Activated effector memory CD4-positive, alpha-beta T cell treated with Interleukin-2 at 50 U/mL for 16 hours (primary cell): ENCODE results near the gene CLIP2.

Experiments
- DNase-seq: peaks from one replicate; pipeline ENCODE4 v3.0.0-alpha.2; 2020

CLIP2 gene

GRCh38 chr7:74449809-74450397 is 160.7 kb downstream of the CLIP2 start:
- DNase-seq = peak; percentile 42

GRCh38 chr7:74452748-74453321 is 163.6 kb downstream of the CLIP2 start:
- DNase-seq = no peak

- peak; percentile 37 for DNase-seq
Measured at GRCh38 chr7:74453322-74454011, 164.3 kb downstream of the CLIP2 start, which contains the start of gene GTF2IRD1. Gene GTF2IRD1, plus strand, starts transcription at chr7:74453906. Its CDS starts 54,175 bp downstream, at chr7:74508081.

- DNase-seq = no peak
Measured at GRCh38 chr7:74454021-74454924, 165.1 kb downstream of the CLIP2 start.

- DNase-seq = no peak
Measured at GRCh38 chr7:74454925-74455288, 165.7 kb downstream of the CLIP2 start.

- DNase-seq = no peak
Measured at GRCh38 chr7:74455291-74455804, 166.1 kb downstream of the CLIP2 start.
